Colonic mucosa (tissue), 4 donors: Measurements from ENCODE around the gene ITGB1BP1. TPM values are rescaled to one million over a fixed set of nuclear protein-coding genes. Genes with fewer than 3 reads are reported as not detected.

Experiments
- DNase-seq: peaks from one replicate; pipeline ENCODE4 v3.0.0-alpha.2; 2020
- H3K27ac ChIP-seq: fragments of 200-600 bp; one replicate; pipeline ENCODE4 v1.8.0; 2021
- H3K27me3 ChIP-seq: fragments of 200-600 bp; one replicate; pipeline ENCODE4 v1.8.0; 2021
- H3K36me3 ChIP-seq: fragments of 200-600 bp; one replicate; pipeline ENCODE4 v1.8.0; 2021
- H3K4me1 ChIP-seq: fragments of 200-600 bp; one replicate; pipeline ENCODE4 v1.8.0; 2021; ENCODE audit warnings: mild to moderate bottlenecking
- H3K4me3 ChIP-seq: fragments of 200-600 bp; one replicate; pipeline ENCODE4 v1.8.0; 2021
- H3K9ac ChIP-seq, 2 donors: one replicate each; pipeline ENCODE4 v1.7.0; 2013; ENCODE audit warnings: control low read depth in 2 of 2, low read depth in 2 of 2, low read length in 2 of 2
- H3K9me3 ChIP-seq: fragments of 200-600 bp; one replicate; pipeline ENCODE4 v1.8.0; 2021
- intact Hi-C: fragments of 100-400 bp; cut with DNase I; formaldehyde crosslinking; loops from one replicate; pipeline ENCODE4 v1.14.1; 2022
- total RNA-seq, 2 donors: library from RNA; stranded (reverse); fragmentation: NEBNext Ultra II Directional in 1 of 2; extraction: Animal tissue kit (Norgen Biotek cat#: 25700) in 1 of 2; gene quantifications; one replicate each; pipeline ENCODE4 v1.2.1, GENCODE V29; 2021
- TF ChIP-seq, protein P1 (sequence below): fragments of 200-600 bp; IDR thresholded peaks from one replicate; pipeline ENCODE4 v1.8.0; 2022; ENCODE audit warnings: antibody characterized with exemption, mild to moderate bottlenecking
- donor health status: healthy.
- donor health status: DM: no; HTN: no; CAD: no.
- donor health status: DM: no; HTN: no; CAD: no.

The ITGB1BP1 gene
- total RNA-seq, 2 donors from 2014 or later = 57.5 to 58.5 TPM

DNA sequence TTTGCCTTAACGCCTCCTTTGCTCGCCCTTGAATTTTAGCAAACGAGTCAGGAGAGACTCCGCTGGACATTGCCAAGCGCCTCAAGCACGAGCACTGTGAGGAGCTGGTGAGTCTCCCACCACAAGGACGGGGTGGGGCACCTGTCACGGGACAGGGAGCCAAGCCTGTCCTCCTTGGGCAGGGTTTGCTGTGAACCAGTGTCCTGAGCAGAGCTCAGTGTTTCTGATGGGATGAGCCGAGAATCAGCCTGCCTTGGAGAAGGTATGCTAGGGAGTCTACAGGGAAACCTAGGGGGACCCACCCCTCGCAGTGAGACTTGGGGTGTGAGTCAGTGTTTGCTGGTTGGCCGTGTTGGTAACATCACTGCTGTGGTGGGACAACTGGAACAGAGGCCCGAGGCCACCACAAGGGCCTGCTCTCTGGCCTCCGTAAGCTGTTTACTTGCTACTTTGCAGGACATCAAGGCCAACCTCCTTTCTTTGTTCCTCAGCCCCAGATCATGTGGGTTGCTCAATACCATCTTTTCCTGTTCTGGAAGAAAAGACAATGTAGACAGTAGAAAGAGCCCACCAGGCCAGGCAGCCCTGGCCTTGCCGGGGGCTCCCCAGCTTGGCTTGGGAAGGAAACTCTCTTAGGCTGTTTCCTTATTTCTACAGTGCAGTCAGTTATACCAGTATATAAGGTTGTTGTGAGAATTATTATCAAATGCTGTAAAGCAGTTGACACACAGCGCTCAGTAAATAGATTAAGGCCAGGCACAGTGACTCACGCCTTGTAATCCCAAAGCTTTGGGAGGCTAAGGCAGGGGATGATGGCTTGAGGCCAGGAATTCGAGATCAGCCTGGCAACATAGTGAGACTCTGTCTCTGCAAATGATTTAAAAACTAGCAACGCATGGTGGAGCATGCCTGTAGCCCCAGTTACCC lies 42.4 kb downstream of the ITGB1BP1 start:
- no peak overlapping the region for H3K4me3 ChIP-seq
- H3K4me1 ChIP-seq = peaks cover 6% of the 10 kb centered on the region
- H3K27ac ChIP-seq = peak overlapping the region; percentile 82
- no peaks in the 10 kb centered on the region for H3K9me3 ChIP-seq
- H3K27me3 ChIP-seq = no peaks in the 10 kb centered on the region
- TF ChIP-seq, protein P1, sequence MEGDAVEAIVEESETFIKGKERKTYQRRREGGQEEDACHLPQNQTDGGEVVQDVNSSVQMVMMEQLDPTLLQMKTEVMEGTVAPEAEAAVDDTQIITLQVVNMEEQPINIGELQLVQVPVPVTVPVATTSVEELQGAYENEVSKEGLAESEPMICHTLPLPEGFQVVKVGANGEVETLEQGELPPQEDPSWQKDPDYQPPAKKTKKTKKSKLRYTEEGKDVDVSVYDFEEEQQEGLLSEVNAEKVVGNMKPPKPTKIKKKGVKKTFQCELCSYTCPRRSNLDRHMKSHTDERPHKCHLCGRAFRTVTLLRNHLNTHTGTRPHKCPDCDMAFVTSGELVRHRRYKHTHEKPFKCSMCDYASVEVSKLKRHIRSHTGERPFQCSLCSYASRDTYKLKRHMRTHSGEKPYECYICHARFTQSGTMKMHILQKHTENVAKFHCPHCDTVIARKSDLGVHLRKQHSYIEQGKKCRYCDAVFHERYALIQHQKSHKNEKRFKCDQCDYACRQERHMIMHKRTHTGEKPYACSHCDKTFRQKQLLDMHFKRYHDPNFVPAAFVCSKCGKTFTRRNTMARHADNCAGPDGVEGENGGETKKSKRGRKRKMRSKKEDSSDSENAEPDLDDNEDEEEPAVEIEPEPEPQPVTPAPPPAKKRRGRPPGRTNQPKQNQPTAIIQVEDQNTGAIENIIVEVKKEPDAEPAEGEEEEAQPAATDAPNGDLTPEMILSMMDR = no peak
- no peaks in the 10 kb centered on the region for H3K36me3 ChIP-seq
- peak; percentile 71 for DNase-seq
- peak overlapping the region in 1 of 2 donors; percentile 59 for H3K9ac ChIP-seq
- intact Hi-C loops = no loop called here

DNA sequence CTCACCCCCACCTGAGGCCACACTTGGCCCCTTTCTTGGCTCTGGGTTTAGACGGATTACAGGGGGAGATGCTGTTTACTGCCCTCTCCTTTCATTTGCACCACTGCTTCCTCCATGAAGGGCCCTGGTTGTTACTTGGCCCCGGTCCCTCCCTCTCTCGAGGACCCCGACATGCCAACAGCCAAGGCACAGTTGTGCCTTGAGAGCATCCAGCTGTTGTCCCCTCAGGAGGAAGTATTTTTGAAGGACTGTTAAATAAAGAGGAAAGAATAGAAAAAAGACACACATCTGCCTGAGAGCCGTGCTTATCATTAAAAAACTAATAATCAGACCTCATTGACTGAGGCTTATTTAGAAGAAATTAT lies 44.0 kb downstream of the ITGB1BP1 start:
- Histone ChIP-seq H3K9me3 (no peaks in the 10 kb centered on the region), H3K27me3 (no peaks in the 10 kb centered on the region), H3K9ac (no peak overlapping the region), H3K36me3 (no peaks in the 10 kb centered on the region), H3K4me1 (peaks cover 6% of the 10 kb centered on the region), H3K27ac (peak overlapping the region; percentile 50), H3K4me3 (no peak overlapping the region)
- no peak for DNase-seq
- TF ChIP-seq, protein P1 = no peak
- intact Hi-C loops = no loop called here

DNA sequence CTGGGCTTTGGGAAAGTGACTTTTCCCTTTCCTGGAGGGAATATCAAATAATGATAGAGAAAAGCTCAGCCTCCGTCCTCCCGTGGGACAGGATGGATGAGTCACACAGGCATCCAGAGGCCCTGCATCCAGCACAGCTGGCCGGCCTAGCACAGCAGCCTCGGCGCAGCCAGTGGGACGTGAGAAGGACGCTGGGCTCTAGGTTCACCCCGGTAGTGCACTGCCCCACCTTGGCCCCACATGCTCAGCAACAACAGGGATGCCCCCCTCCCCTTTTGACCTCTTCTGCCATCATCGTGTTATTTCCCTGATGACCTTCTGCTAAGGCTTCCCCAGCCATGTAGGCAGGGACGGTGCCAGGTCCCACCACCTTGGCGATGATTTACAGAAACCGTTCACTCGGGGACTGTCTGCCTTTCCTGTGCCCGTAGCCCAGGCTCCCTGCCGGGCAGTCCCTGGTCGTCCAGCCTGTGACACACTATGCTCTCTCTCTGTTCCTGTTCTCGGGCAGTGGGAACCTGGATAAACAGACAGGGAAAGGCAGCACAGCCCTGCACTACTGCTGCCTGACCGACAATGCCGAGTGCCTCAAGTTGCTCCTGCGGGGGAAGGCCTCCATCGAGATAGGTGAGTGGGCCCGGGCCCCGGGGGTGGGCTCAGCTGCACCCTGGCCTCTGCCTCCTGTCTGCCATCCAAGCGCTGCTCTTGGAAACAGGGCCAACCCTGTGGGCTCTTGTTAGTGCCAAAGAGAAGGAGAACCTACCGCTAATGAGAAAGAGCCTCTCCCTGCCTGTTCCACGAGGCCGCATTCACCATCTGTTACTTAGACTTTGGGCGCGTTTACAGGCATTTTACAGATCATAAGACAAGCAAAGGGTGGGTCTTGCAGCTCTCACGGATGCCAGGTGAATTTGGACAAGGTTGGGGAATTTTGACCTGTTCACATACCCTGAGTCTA lies 44.6 kb downstream of the ITGB1BP1 start:
- no peak overlapping the region for H3K9ac ChIP-seq
- peaks cover 6% of the 10 kb centered on the region for H3K4me1 ChIP-seq
- no peaks in the 10 kb centered on the region for H3K9me3 ChIP-seq
- no peaks in the 10 kb centered on the region for H3K36me3 ChIP-seq
- intact Hi-C loops = no loop called here
- TF ChIP-seq, protein P1 = no peak
- no peak overlapping the region for H3K4me3 ChIP-seq
- no peak for DNase-seq
- H3K27ac ChIP-seq = peak overlapping the region; percentile 50
- no peaks in the 10 kb centered on the region for H3K27me3 ChIP-seq

DNA sequence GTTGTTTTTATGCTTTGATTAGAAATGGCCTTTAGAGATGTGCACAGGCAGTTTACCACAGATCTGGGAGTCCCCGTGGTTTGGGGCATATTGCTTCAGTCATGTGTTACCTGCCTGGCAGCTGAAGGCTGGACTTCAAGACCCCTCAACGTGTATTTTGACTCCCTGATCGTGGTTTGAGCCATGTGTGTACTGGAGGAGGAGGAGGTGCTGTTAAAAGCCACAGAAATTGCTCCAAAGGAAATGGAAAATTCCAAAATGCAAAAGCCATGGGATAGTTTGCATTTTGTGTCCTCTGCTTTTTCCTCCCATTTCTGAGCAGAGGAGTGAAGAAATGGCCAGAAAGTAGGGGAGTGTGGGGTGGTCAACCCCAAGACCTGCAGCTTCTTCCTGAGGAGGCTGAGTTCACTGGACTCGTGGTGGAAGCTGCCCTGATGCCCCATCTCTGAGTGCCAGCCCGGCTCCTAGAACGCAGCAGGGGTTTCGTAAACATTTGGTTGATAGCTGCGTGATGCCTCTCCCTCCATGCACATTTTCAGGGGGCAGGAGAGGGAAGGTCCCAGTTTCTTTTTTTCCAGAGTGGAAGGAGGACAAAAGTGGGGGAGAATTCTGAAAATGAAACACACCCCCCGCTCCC lies 45.7 kb downstream of the ITGB1BP1 start:
- Histone ChIP-seq H3K9ac (no peak overlapping the region), H3K36me3 (no peaks in the 10 kb centered on the region), H3K27me3 (no peaks in the 10 kb centered on the region), H3K4me1 (peaks cover 6% of the 10 kb centered on the region), H3K4me3 (no peak overlapping the region), H3K9me3 (no peaks in the 10 kb centered on the region), H3K27ac (peak overlapping the region; percentile 50)
- intact Hi-C loops = no loop called here
- no peak for DNase-seq
- TF ChIP-seq, protein P1 = no peak

DNA sequence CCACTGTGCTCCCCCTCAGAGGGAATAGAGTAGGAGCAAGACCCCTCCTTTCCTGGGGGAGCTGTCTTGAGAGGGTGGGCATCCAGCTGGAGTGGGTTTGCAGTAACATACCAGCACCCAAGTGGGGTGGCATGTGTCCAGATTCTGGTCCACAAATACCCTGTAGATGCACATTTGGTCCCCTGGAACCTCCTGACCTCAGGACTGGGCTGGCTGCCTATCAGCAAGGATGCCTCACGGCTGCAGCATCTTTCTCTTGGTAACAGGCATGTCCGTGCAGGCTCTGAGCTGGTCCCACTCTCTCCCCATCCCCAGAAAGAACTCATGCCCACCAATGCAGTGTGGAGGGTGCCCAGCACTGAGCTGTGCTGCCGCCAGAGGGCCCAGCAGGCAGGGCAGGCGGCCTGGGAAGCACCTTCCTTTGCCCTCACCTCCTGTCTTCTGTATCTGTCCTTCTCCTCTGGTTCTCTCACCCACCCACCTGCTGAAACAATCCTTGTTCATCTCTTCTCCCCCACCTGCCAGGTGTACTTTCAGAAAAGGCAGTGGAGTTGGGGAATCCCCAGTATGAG lies 47.4 kb downstream of the ITGB1BP1 start:
- no peaks in the 10 kb centered on the region for H3K36me3 ChIP-seq
- intact Hi-C loops = no loop called here
- DNase-seq = no peak
- peaks cover 5% of the 10 kb centered on the region for H3K4me1 ChIP-seq
- H3K9ac ChIP-seq = no peak overlapping the region
- TF ChIP-seq, protein P1 = no peak
- H3K27ac ChIP-seq = no peak overlapping the region
- H3K9me3 ChIP-seq = no peaks in the 10 kb centered on the region
- no peaks in the 10 kb centered on the region for H3K27me3 ChIP-seq
- no peak overlapping the region for H3K4me3 ChIP-seq
